Nephron progenitor cell (in vitro differentiated cells): ENCODE measurements around the gene SP5.
"Not testable (repeated sequence)": the region's sequence is repeated elsewhere in the genome, so short reads cannot be mapped to it uniquely, and the experiment has no call there.

Experiments
- DNase-seq: peaks from one replicate; pipeline ENCODE4 v3.0.0; 2021
- H3K27ac Mint-ChIP-seq: 2 replicates; pipeline ENCODE4 v1.8.0; 2021; ENCODE audit warnings: mild to moderate bottlenecking, moderate library complexity, mixed read lengths
- H3K27me3 Mint-ChIP-seq: 2 replicates; pipeline ENCODE4 v1.8.0; 2021; ENCODE audit warnings: mild to moderate bottlenecking, low read depth, mixed read lengths; ENCODE audit not compliant: poor library complexity
- H3K36me3 Mint-ChIP-seq: 2 replicates; pipeline ENCODE4 v1.8.0; 2021; ENCODE audit warnings: low read depth, mixed read lengths
- H3K4me1 Mint-ChIP-seq: 2 replicates; pipeline ENCODE4 v1.8.0; 2021; ENCODE audit warnings: mixed read lengths
- H3K4me3 Mint-ChIP-seq: 2 replicates; pipeline ENCODE4 v1.8.0; 2021; ENCODE audit warnings: mild to moderate bottlenecking, moderate library complexity, mixed read lengths
- H3K9me3 Mint-ChIP-seq: 2 replicates; pipeline ENCODE4 v1.8.0; 2021; ENCODE audit warnings: mild to moderate bottlenecking, moderate library complexity, mixed read lengths
- TF ChIP-seq, protein P1 (sequence below): fragments of 200-600 bp; sonication (generic); IDR thresholded peaks from 2 replicates; pipeline ENCODE4 v1.5.0; 2021; ENCODE audit warnings: antibody characterized with exemption

Gene SP5

DNA sequence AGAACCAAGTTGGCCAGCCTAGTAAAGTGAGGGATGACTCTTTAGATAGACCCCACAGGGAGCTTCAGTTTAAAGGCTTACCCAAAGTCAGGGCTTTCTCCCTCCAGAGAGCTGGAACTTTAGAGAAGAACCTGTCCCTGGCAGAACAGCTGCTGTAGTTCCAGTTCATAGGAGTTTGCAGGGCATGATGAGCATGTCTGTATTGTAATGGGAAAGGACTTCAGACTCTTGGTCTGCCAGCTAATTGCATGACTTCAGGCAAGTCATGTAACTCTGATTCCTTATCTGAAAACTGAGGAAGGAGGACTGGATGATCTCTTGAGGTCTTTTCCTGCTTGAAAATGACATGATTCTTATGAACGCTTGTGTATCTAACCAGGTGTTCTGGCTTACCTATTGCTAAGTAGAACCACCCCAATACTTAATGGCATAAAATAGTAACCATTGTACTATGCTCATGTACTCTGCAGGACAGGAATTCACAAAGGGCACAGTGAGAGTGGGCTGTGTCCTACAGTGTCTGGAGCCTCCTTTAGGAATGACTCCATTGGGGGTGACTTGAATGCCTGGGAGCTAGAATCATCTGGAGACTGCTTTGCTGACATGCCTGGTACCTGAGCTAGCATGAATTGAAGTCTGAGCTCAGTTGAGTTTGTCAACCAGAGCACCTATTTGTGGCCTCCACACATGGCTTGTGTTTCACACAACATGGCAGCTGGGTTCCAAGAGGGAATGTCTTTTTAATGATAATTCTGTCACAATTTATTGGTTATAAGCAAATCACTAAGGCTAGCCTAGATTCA is 18.9 kb downstream of the SP5 start:
- TF ChIP-seq, protein P1, sequence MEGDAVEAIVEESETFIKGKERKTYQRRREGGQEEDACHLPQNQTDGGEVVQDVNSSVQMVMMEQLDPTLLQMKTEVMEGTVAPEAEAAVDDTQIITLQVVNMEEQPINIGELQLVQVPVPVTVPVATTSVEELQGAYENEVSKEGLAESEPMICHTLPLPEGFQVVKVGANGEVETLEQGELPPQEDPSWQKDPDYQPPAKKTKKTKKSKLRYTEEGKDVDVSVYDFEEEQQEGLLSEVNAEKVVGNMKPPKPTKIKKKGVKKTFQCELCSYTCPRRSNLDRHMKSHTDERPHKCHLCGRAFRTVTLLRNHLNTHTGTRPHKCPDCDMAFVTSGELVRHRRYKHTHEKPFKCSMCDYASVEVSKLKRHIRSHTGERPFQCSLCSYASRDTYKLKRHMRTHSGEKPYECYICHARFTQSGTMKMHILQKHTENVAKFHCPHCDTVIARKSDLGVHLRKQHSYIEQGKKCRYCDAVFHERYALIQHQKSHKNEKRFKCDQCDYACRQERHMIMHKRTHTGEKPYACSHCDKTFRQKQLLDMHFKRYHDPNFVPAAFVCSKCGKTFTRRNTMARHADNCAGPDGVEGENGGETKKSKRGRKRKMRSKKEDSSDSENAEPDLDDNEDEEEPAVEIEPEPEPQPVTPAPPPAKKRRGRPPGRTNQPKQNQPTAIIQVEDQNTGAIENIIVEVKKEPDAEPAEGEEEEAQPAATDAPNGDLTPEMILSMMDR = no peak
- Mint-ChIP-seq H3K9me3 (peaks cover 25% of the 10 kb centered on the region), H3K4me3 (no peak overlapping the region), H3K4me1 (no peaks in the 10 kb centered on the region), H3K27me3 (peaks cover 9% of the 10 kb centered on the region), H3K36me3 (peaks cover 48% of the 10 kb centered on the region), H3K27ac (no peak overlapping the region)
- no peak for DNase-seq

DNA sequence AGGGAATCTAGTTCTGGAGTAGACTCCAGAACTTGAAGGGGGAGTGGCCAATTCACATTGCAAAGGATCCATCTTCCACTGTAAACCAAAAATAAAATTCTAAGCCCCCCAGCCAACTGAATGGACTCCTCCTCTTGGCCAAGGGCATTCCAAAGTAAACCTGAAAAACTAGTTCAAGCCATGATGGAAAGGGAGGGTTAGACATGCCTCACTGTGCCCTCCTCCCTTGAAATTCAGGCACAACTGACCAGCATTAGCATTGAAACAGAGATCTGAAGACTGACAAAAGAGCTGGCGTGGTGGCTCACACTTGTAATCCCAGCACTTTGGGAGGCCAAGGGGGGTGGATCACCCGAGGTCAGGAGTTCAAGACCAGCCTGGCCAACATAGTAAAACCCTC is 19.5 kb downstream of the SP5 start:
- H3K36me3 Mint-ChIP-seq = peaks cover 42% of the 10 kb centered on the region

DNA sequence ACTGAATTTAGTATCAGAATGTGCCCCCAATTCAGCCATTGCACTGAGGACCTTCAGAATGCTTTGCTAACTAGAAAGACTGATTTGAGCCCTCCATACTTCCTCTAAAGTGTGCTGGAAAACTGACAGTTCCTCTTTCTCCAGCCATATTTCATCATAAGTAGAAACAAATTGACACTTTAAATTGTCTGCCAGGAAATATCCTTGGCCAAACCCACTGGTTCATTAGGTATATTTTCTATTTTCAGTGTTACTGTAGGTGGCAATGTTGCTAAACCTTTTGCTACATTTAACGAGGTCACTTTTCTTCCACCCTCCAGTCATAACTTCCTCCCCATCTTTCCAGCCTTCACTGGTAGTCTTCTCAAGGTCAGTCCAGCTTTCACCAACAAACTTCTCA is 21.5 kb downstream of the SP5 start:
- Mint-ChIP-seq H3K27me3 (peaks cover 3% of the 10 kb centered on the region), H3K4me3 (no peak overlapping the region), H3K27ac (no peak overlapping the region), H3K9me3 (peaks cover 25% of the 10 kb centered on the region), H3K4me1 (no peaks in the 10 kb centered on the region), H3K36me3 (peaks cover 30% of the 10 kb centered on the region)
- TF ChIP-seq, protein P1 = no peak
- no peak for DNase-seq

More for the DNA sequence above, 19.5 kb downstream of the SP5 start:
- not testable (repeated sequence) for H3K27me3 Mint-ChIP-seq, H3K4me3 Mint-ChIP-seq, DNase-seq, H3K27ac Mint-ChIP-seq, H3K4me1 Mint-ChIP-seq
- H3K9me3 Mint-ChIP-seq = peaks cover 25% of the 10 kb centered on the region

DNA sequence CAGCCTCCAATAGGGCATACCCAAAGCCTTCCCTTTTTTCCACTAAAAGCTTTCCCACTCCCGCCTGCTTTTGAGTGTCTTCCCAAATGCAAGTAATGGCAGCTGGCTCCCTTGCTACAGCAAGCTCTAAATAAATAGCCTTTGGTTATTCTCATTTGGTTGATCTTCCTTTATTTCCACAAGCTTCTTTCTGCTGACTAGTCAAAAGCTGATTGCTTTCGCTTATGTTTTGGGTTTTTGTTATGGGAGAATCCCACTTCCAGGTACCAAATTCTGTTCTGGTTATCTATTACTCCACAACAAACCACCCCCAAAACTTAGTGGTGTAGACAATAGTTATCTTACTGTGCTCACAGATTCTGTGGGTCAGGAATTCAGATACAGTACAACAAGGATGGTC is 22.3 kb downstream of the SP5 start:
- Mint-ChIP-seq H3K4me3 (no peak overlapping the region), H3K36me3 (peaks cover 30% of the 10 kb centered on the region), H3K4me1 (no peaks in the 10 kb centered on the region), H3K27me3 (peaks cover 3% of the 10 kb centered on the region), H3K27ac (no peak overlapping the region), H3K9me3 (peaks cover 25% of the 10 kb centered on the region)
- DNase-seq = no peak
- TF ChIP-seq, protein P1 = no peak

DNA sequence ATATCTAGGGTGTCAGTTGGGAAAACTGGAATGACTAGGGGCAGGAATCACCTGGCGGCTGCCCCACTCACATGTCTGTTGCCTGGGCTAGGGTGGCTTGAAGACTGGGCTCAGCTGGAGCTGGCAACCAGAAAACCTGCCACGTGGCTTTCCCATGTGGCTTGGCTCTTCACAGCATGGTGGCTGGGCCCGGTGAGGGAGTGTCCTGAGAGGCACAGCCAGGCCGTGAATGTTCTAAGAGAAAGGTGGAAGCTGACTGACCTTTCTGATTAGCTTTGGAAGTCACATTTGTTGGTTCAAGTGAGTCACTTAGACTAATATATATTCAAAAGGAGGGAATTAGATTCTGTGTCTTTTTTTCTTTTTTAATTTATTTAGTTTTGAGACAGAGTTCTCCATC is 22.7 kb downstream of the SP5 start:
- TF ChIP-seq, protein P1 = no peak
- Mint-ChIP-seq H3K4me1 (no peaks in the 10 kb centered on the region), H3K36me3 (peaks cover 30% of the 10 kb centered on the region), H3K27me3 (peaks cover 3% of the 10 kb centered on the region), H3K4me3 (no peak overlapping the region), H3K9me3 (peaks cover 25% of the 10 kb centered on the region), H3K27ac (no peak overlapping the region)
- no peak for DNase-seq

DNA sequence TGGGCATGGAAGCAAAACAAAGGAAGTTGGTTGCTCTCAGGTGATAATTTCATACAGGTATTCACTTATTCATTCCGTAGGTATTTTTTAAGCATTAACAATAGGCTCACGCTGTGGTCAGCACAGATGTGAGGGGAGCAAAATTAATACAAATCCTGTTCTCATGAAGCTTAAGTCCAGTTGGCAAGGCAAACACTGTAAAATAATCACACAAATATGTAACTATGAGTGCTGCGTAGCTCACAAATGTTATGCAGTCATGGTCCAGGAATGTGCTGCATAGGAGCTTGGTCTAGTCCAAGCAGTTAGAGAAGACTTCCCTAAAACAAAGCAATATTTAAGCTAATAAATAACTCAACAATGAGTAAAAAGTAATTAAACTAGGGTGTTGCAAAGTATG is 23.9 kb downstream of the SP5 start:
- Mint-ChIP-seq H3K4me1 (peaks cover 6% of the 10 kb centered on the region), H3K36me3 (peaks cover 24% of the 10 kb centered on the region), H3K27ac (no peak overlapping the region), H3K9me3 (peaks cover 25% of the 10 kb centered on the region), H3K27me3 (peaks cover 3% of the 10 kb centered on the region), H3K4me3 (no peak overlapping the region)
- no peak for DNase-seq
- TF ChIP-seq, protein P1 = no peak
